GM12878 (cell line): ENCODE measurements around the gene NAALAD2. TPM values are rescaled to one million over a fixed set of nuclear protein-coding genes. Genes with fewer than 3 reads are reported as not detected.

Experiments
- ATAC-seq: fragments of 200-7000 bp; cut with Tn5 transposase; 3 replicates; pipeline ENCODE4 v1.9.1; 2020; ENCODE audit warnings: mild to moderate bottlenecking, moderate library complexity
- BruUV-seq: library from RNA; stranded (reverse); fragments of 400-500 nt; replicated peaks from 2 replicates; lab custom pipeline; 2021; lab: Mats Ljungman, UMichigan
- CTCF ChIA-PET: fragments of 300-600 bp; sonication (Branson Sonifier 250); formaldehyde crosslinking; extraction: SDS; loops from one replicate; lab custom pipeline; 2021; ENCODE audit warnings: inconsistent platforms; lab: Yijun Ruan, JAX
- POLR2A ChIA-PET: fragments of 350-600 bp; formaldehyde crosslinking; extraction: SDS; loops from one replicate; lab custom pipeline; 2021; ENCODE audit warnings: inconsistent platforms; lab: Charles Lee
- RAD21 ChIA-PET: fragments of 300-600 bp; sonication (Branson Sonifier 250); formaldehyde crosslinking; loops from one replicate; lab custom pipeline; 2023; ENCODE audit warnings: antibody characterized with exemption; ENCODE audit not compliant: unreplicated experiment; lab: Charles Lee
- SMC1A ChIA-PET: fragments of 300-600 bp; sonication (Branson Sonifier 250); formaldehyde crosslinking; loops from one replicate; lab custom pipeline; 2023; ENCODE audit not compliant: unreplicated experiment, uncharacterized antibody; lab: Charles Lee
- DNase-seq: peaks from one replicate; pipeline ENCODE4 v3.0.0-alpha.2; 2011; ENCODE audit warnings: low read depth, low spot score
- FAIRE-seq: peaks from 3 replicates; lab custom pipeline; 2011; peaks lifted over from hg19 to GRCh38; lab: Jason Lieb, UNC
- H2AFZ ChIP-seq: 2 replicates; pipeline ENCODE4 v1.6.0; 2011; ENCODE audit warnings: low read depth, low read length, control low read depth; ENCODE audit not compliant: control insufficient read depth
- H3K27ac ChIP-seq: 2 replicates; pipeline ENCODE4 v1.5.1; 2011; ENCODE audit warnings: control low read depth; ENCODE audit not compliant: control insufficient read depth, insufficient read depth
- H3K27me3 ChIP-seq, 2 experiments: replicated peaks in 1 of 2; 2 replicates each; pipeline versions ENCODE4 v1.6.0 to v1.6.1; 2011; ENCODE audit warnings: low read length in 1 of 2; ENCODE audit not compliant: control insufficient read depth in 2 of 2, insufficient read depth in 2 of 2
- H3K36me3 ChIP-seq, 2 experiments: 2 replicates each; pipeline ENCODE4 v1.5.1; 2011; ENCODE audit warnings: low read length in 1 of 2; ENCODE audit not compliant: control insufficient read depth in 2 of 2, insufficient read depth in 2 of 2
- H3K4me1 ChIP-seq: 2 replicates; pipeline ENCODE4 v1.6.1; 2011; ENCODE audit warnings: mild to moderate bottlenecking, low read length, moderate library complexity, mixed read lengths; ENCODE audit not compliant: control insufficient read depth, insufficient read depth
- H3K4me2 ChIP-seq: 2 replicates; pipeline ENCODE4 v1.6.0; 2011; ENCODE audit warnings: control low read depth; ENCODE audit not compliant: control insufficient read depth, insufficient read depth
- H3K4me3 ChIP-seq: fragments of 200-600 bp; sonication (generic); 2 replicates; pipeline ENCODE4 v1.5.1; 2016
- H3K79me2 ChIP-seq: 2 replicates; pipeline ENCODE4 v1.6.0; 2011; ENCODE audit warnings: low read length; ENCODE audit not compliant: control insufficient read depth, insufficient read depth
- H3K9ac ChIP-seq: 2 replicates; pipeline ENCODE4 v1.8.0; 2011; ENCODE audit warnings: low read length, control low read depth, mixed read lengths; ENCODE audit not compliant: control insufficient read depth, insufficient read depth
- H3K9me3 ChIP-seq: replicated peaks from 3 replicates; pipeline ENCODE4 v1.5.1; 2011; ENCODE audit warnings: mild to moderate bottlenecking, low read length; ENCODE audit not compliant: control insufficient read depth, insufficient read depth
- H4K20me1 ChIP-seq: 2 replicates; pipeline ENCODE4 v1.6.0; 2011; ENCODE audit not compliant: control insufficient read depth, insufficient read depth
- CBX5 ChIP-seq: sonication (generic); IDR thresholded peaks from 2 replicates; pipeline ENCODE4 v1.6.1; 2016; ENCODE audit warnings: low read depth, moderate library complexity, mild to moderate bottlenecking, inconsistent platforms
- CEBPB ChIP-seq, 2 experiments: fragments of 150-350 bp in 1 of 2; IDR thresholded peaks; 2 replicates each; pipeline ENCODE4 v1.6.1; 2012 to 2014; ENCODE audit warnings: low read depth in 2 of 2, low read length in 2 of 2, borderline replicate concordance in 1 of 2, inconsistent platforms in 1 of 2
- HSF1 ChIP-seq: fragments of 150-350 bp; IDR thresholded peaks from 2 replicates; pipeline ENCODE4 v1.6.1; 2014; ENCODE audit warnings: mild to moderate bottlenecking, low read depth, low read length
- RFX5 ChIP-seq: IDR thresholded peaks from 2 replicates; pipeline ENCODE4 v1.6.1; 2011; ENCODE audit warnings: low read depth, low read length, improper control_type of control experiment
- ZBED1 ChIP-seq: IDR thresholded peaks from 2 replicates; pipeline ENCODE4 v1.6.1; 2016; ENCODE audit warnings: borderline replicate concordance
- WGBS: methylation state at CpG from one replicate; pipeline ENCODE4 v1.1.6; 2016; ENCODE audit warnings: low lambda C conversion rate; ENCODE audit not compliant: insufficient replicate concordance, insufficient coverage; ENCODE audit errors: missing lambda C conversion rate; 5-methylcytosine and 5-hydroxymethylcytosine counted together
- in situ Hi-C: fragments of 300-500 bp; cut with MboI; formaldehyde crosslinking; loops from 9 replicates; pipeline ENCODE4 v1.14.3; 2018; ENCODE audit warnings: mixed read lengths
- intact Hi-C: fragments of 100-400 bp; cut with micrococcal nuclease; formaldehyde crosslinking; loops from one replicate; pipeline ENCODE4 v1.14.2; 2022; ENCODE audit not compliant: unreplicated experiment
- polyA plus RNA-seq, 11 experiments: library from polyadenylated mRNA; depleted of rRNA in 4 of 11; unstranded in 6 of 11; stranded (reverse) in 5 of 11; fragments of >200 nt; fragmentation: Nextera tagmentation in 4 of 11; fragmentation: Illumina TruSeq in 1 of 11; extraction: Ambion mirVana in 4 of 11; extraction: Trizol in 1 of 11; gene quantifications; 1 replicate in 1 of 11; 2 replicates in 10 of 11; pipeline versions ENCODE4 v1.2.1 to v1.2.3, GENCODE V29; 2011 to 2016; ENCODE audit warnings: inconsistent platforms in 2 of 11, missing spikeins in 2 of 11, low read depth in 1 of 11
- total RNA-seq, 4 experiments: library from RNA; depleted of rRNA in 3 of 4; stranded (reverse); fragments of >200 nt in 3 of 4; fragmentation: Illumina TruSeq in 1 of 4; extraction: Trizol in 1 of 4; gene quantifications; 2 replicates each; pipeline versions ENCODE4 v1.2.1 to v1.2.3, GENCODE V29; 2013 to 2021

NAALAD2 gene
- total and polyA plus RNA-seq, 10 of the 15 experiments (the other 5 are each of a cell fraction or from before 2014, with no cell fraction given), result 0.05 to 0.24 (median 0.11) TPM; not detected in 5

GRCh38 chr11:90133560-90134477 lies 644 bp upstream of the NAALAD2 start (continued):
- TF ChIP-seq CEBPB (IDR thresholded peaks at IDR 0.05; ENCODE audit: borderline replicate concordance in 1 of 2, low read depth in 2 of 2, low read length in 2 of 2) (no peak), ZBED1 (no peak), RFX5 (no peak), CBX5 (no peak)

DNA sequence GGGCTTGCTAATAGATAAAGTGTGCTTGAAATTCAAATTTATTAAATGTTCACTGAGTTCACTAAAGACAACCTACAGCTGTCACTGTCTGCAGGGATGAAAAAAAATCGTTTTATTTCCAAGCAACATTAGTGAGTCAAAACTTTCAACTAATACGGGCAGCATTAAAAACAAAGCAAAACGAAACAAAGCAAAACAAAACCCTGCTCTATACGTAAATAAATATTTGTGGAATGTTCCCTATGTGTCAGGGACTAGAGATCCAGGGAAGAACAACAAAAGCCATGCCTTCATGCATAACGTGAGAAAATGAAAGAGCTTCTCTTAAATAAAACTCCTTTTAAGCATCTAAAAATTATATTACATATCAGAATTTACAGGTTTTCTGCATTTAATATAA lies 553 bp downstream of the NAALAD2 start:
- in situ Hi-C loops, result no loop called here
- Histone ChIP-seq H3K36me3 (no peaks in the 10 kb centered on the region), H3K9me3 (no peaks in the 10 kb centered on the region), H3K9ac (no peak overlapping the region), H2AFZ (no peak overlapping the region), H3K27ac (no peak overlapping the region), H3K4me3 (no peak overlapping the region), H4K20me1 (no peaks in the 10 kb centered on the region), H3K4me1 (no peaks in the 10 kb centered on the region), H3K4me2 (no peak overlapping the region), H3K79me2 (no peaks in the 10 kb centered on the region), H3K27me3 (peaks cover 1 to 6% of the 10 kb centered on the region in 2 experiments; a peak in 2 of 4 replicates)
- FAIRE-seq (no peak), ATAC-seq (no peak; the same call in 2 of the 3 replicates), DNase-seq (no peak)
- ChIA-PET SMC1A (no interaction called here), RAD21 (no interaction called here), CTCF (interaction anchor here (1.5 kb wide), 1 partner anchor 22 kb away, joined by 3 read pairs; no protein-coding TSS in a partner anchor), POLR2A (no interaction called here)
- no peak for TF ChIP-seq HSF1
- WGBS, result 6% methylated on average over 5 of the region's 5 CpGs
- intact Hi-C loops, result no loop called here
- no TSS peak for BruUV-seq
